Stimulated activated CD4-positive, alpha-beta T cell treated with anti-CD3 and anti-CD28 coated beads, Interleukin-12 subunit alpha, Interleukin-12 subunit beta, amount 100 ng/mL, for 48 hours (primary cell): ENCODE data around the gene PHYHD1.
"Not testable (repeated sequence)": the region's sequence is repeated elsewhere in the genome, so short reads cannot be mapped to it uniquely, and the experiment has no call there.

Experiments
- DNase-seq, 3 donors: peaks; one replicate each; pipeline ENCODE4 v3.0.0-alpha.2; 2020; ENCODE audit warnings: low read depth in 2 of 3, low spot score in 1 of 3

PHYHD1 gene

GRCh38 chr9:128961403-128961802, 40.6 kb downstream of the PHYHD1 start:
- not testable (repeated sequence) for DNase-seq

GRCh38 chr9:128969491-128969890, 48.7 kb downstream of the PHYHD1 start:
- DNase-seq = no peak

GRCh38 chr9:128972956-128973355, 52.2 kb downstream of the PHYHD1 start:
- DNase-seq = no peak

- DNase-seq = no peak
Measured at GRCh38 chr9:128979111-128979510, 58.3 kb downstream of the PHYHD1 start.

GRCh38 chr9:128983536-128983935, 62.8 kb downstream of the PHYHD1 start:
- no peak for DNase-seq

GRCh38 chr9:128986671-128987070, 65.9 kb downstream of the PHYHD1 start:
- DNase-seq = no peak

GRCh38 chr9:128987805-128988204, 67.0 kb downstream of the PHYHD1 start:
- no peak for DNase-seq
